Right lobe of liver (tissue), 6 donors: ENCODE results near the gene FANCE. TPM values are rescaled to one million over a fixed set of nuclear protein-coding genes. Genes with fewer than 3 reads are reported as not detected.

Experiments used
- ATAC-seq, 4 donors: fragments of 200-7000 bp; cut with Tn5 transposase; one replicate each; pipeline ENCODE4 v1.9.1; 2020; ENCODE audit warnings: mild to moderate bottlenecking in 4 of 4, moderate library complexity in 4 of 4
- DNase-seq, 3 donors: peaks; one replicate each; pipeline ENCODE4 v3.0.0-alpha.2; 2020
- H3K27ac ChIP-seq, 3 donors: fragments of 200-600 bp; one replicate each; pipeline ENCODE4 v1.8.0; 2022
- H3K27me3 ChIP-seq, 2 donors: fragments of 200-600 bp; one replicate each; pipeline ENCODE4 v1.8.0; 2022
- H3K36me3 ChIP-seq, 4 donors: fragments of 200-600 bp; sonication (generic) in 1 of 4; one replicate each; pipeline versions ENCODE4 v1.5.1 to v1.8.0; 2017 to 2022; ENCODE audit warnings: control low read depth in 1 of 4
- H3K4me1 ChIP-seq, 4 donors: fragments of 200-600 bp; sonication (generic) in 1 of 4; one replicate each; pipeline versions ENCODE4 v1.5.1 to v1.8.0; 2017 to 2022; ENCODE audit warnings: control low read depth in 1 of 4
- H3K4me3 ChIP-seq, 3 donors: fragments of 200-600 bp; one replicate each; pipeline ENCODE4 v1.8.0; 2022
- H3K9me3 ChIP-seq, 4 donors: fragments of 200-600 bp; sonication (generic) in 1 of 4; one replicate each; pipeline versions ENCODE4 v1.5.1 to v1.8.0; 2017 to 2022; ENCODE audit warnings: control low read depth in 1 of 4
- CTCF ChIP-seq, 4 donors: fragments of 200-600 bp in 3 of 4; fragments of 450-650 bp in 1 of 4; IDR thresholded peaks; one replicate each; pipeline versions ENCODE4 v1.5.1 to v1.8.0; 2016 to 2022; ENCODE audit warnings: antibody characterized with exemption in 4 of 4, mild to moderate bottlenecking in 2 of 4
- POLR2A ChIP-seq: fragments of 450-650 bp; IDR thresholded peaks from one replicate; pipeline ENCODE4 v1.6.1; 2017; ENCODE audit warnings: antibody characterized with exemption, mild to moderate bottlenecking
- WGBS: methylation state at CpG from one replicate; pipeline ENCODE4 v1.1.6; 2018; ENCODE audit warnings: low coverage, low lambda C conversion rate; ENCODE audit not compliant: insufficient coverage; ENCODE audit errors: missing lambda C conversion rate; 5-methylcytosine and 5-hydroxymethylcytosine counted together
- intact Hi-C, 2 donors: fragments of 100-400 bp; cut with DNase I; formaldehyde crosslinking; loops; one replicate each; pipeline versions ENCODE4 v1.11.2 to v1.14.1; 2022
- total RNA-seq, 6 experiments: library from RNA; depleted of rRNA in 2 of 6; stranded (reverse); fragments of >200 nt in 2 of 6; fragmentation: NEBNext Ultra II Directional in 3 of 6; extraction: Animal tissue kit (Norgen Biotek cat#: 25700) in 3 of 6; gene quantifications; one replicate each; pipeline versions ENCODE4 v1.1.0 to v1.2.4, GENCODE V29; 2016 to 2023
- donor health status: DM: no; HTN: yes; CAD: no.
- donor health status: DM: no; HTN: no; CAD: no.
- donor health status: DM: no; HTN: no; CAD: no.
- donor health status: DM: no; HTN: yes; CAD: no.
- donor health status: DM: no; HTN: yes; CAD: no.

Gene FANCE
- total RNA-seq, 6 experiments from 2014 or later = 0.44 to 1.7 (median 0.95) TPM

- DNase-seq (no peak), ATAC-seq (no peak)
- no peak for TF ChIP-seq CTCF (IDR thresholded peaks at IDR 0.05)
- no peak for TF ChIP-seq POLR2A
- intact Hi-C loops = no loop called here
- Histone ChIP-seq H3K9me3 (no peaks in the 10 kb centered on the region), H3K4me3 (no peak overlapping the region), H3K27ac (no peak overlapping the region), H3K27me3 (no peaks in the 10 kb centered on the region), H3K36me3 (no peaks in the 10 kb centered on the region), H3K4me1 (no peaks in the 10 kb centered on the region)
- WGBS = 100% methylated on average over 2 of the region's 2 CpGs
These were observed 55.1 kb downstream of the FANCE start for GRCh38 chr6:35507221-35507620.

GRCh38 chr6:35508027-35508426 is 55.9 kb downstream of the FANCE start:
- H3K9me3 ChIP-seq = no peaks in the 10 kb centered on the region
- no peaks in the 10 kb centered on the region for H3K4me1 ChIP-seq
- no peak for DNase-seq
- no peaks in the 10 kb centered on the region for H3K36me3 ChIP-seq
- H3K27me3 ChIP-seq = no peaks in the 10 kb centered on the region
- intact Hi-C loops = no loop called here
- ATAC-seq = no peak
- no peak overlapping the region for H3K4me3 ChIP-seq
- TF ChIP-seq CTCF (IDR thresholded peaks at IDR 0.05) (no peak), POLR2A (no peak)
- H3K27ac ChIP-seq = no peak overlapping the region
- WGBS = 17% methylated on average over 1 of the region's 2 CpGs

- Histone ChIP-seq H3K36me3 (no peaks in the 10 kb centered on the region), H3K27ac (no peak overlapping the region), H3K4me1 (no peaks in the 10 kb centered on the region), H3K4me3 (no peak overlapping the region), H3K27me3 (no peaks in the 10 kb centered on the region), H3K9me3 (no peaks in the 10 kb centered on the region)
- 0% methylated on average over 1 of the region's 5 CpGs for WGBS
- ATAC-seq = no peak
- intact Hi-C loops = no loop called here
- TF ChIP-seq POLR2A (no peak), CTCF (IDR thresholded peaks at IDR 0.05) (no peak)
- DNase-seq = no peak
These were observed 56.4 kb downstream of the FANCE start for GRCh38 chr6:35508542-35508941.

GRCh38 chr6:35510916-35511561 is 58.9 kb downstream of the FANCE start:
- TF ChIP-seq CTCF (IDR thresholded peaks at IDR 0.05) = no peak
- TF ChIP-seq POLR2A = no peak
- H3K27me3 ChIP-seq = no peaks in the 10 kb centered on the region
- H3K4me1 ChIP-seq = no peaks in the 10 kb centered on the region
- H3K9me3 ChIP-seq = no peaks in the 10 kb centered on the region
- no peak overlapping the region for H3K27ac ChIP-seq
- no peak overlapping the region for H3K4me3 ChIP-seq
- intact Hi-C loops = no loop called here
- H3K36me3 ChIP-seq = no peaks in the 10 kb centered on the region
- no peak for DNase-seq
- ATAC-seq = no peak
- WGBS = 52% methylated on average over 4 of the region's 7 CpGs

- no peaks in the 10 kb centered on the region for H3K27me3 ChIP-seq
- 20% methylated on average over 24 of the region's 32 CpGs for WGBS
- no peaks in the 10 kb centered on the region for H3K4me1 ChIP-seq
- intact Hi-C loops = no loop called here
- H3K27ac ChIP-seq = no peak overlapping the region
- TF ChIP-seq CTCF (IDR thresholded peaks at IDR 0.05) = no peak
- no peak for TF ChIP-seq POLR2A
- H3K36me3 ChIP-seq = no peaks in the 10 kb centered on the region
- DNase-seq = no peak
- no peaks in the 10 kb centered on the region for H3K9me3 ChIP-seq
- no peak for ATAC-seq
- H3K4me3 ChIP-seq = no peak overlapping the region
These were observed 59.4 kb downstream of the FANCE start for GRCh38 chr6:35511562-35511941.
